H9 (cell line): ENCODE data around the gene ZNF280D. TPM values are rescaled to one million over a fixed set of nuclear protein-coding genes. Genes with fewer than 3 reads are reported as not detected.

Source experiments
- DNase-seq: peaks from one replicate; pipeline ENCODE4 v3.0.0-alpha.2; 2017
- H2AFZ ChIP-seq: one replicate; pipeline ENCODE4 v1.6.1; 2013; ENCODE audit warnings: mild to moderate bottlenecking, low read length, control low read depth, moderate library complexity
- H2AK5ac ChIP-seq: 2 replicates; pipeline ENCODE4 v1.6.1; 2013; ENCODE audit warnings: low read length, control low read depth, mixed read lengths; ENCODE audit not compliant: insufficient read length
- H2BK120ac ChIP-seq: one replicate; pipeline ENCODE4 v1.6.1; 2013; ENCODE audit warnings: low read depth, mild to moderate bottlenecking, low read length, control low read depth, inconsistent platforms; ENCODE audit not compliant: poor library complexity, severe bottlenecking
- H2BK12ac ChIP-seq: 2 replicates; pipeline ENCODE4 v1.6.1; 2013; ENCODE audit warnings: low read length, control low read depth, mixed read lengths, low read depth; ENCODE audit not compliant: insufficient read length
- H2BK15ac ChIP-seq: 2 replicates; pipeline ENCODE4 v1.6.1; 2013; ENCODE audit warnings: low read depth, low read length, control low read depth
- H2BK20ac ChIP-seq: one replicate; pipeline ENCODE4 v1.6.1; 2013; ENCODE audit warnings: low read depth, mild to moderate bottlenecking, low read length, control low read depth, inconsistent platforms; ENCODE audit not compliant: poor library complexity, severe bottlenecking
- H2BK5ac ChIP-seq: 2 replicates; pipeline ENCODE4 v1.6.1; 2013; ENCODE audit warnings: low read length, control low read depth, mixed read lengths; ENCODE audit not compliant: insufficient read length
- H3K14ac ChIP-seq: 2 replicates; pipeline ENCODE4 v1.6.1; 2013; ENCODE audit warnings: low read length, control low read depth; ENCODE audit not compliant: insufficient read depth
- H3K18ac ChIP-seq: 2 replicates; pipeline ENCODE4 v1.6.1; 2013; ENCODE audit warnings: low read depth, mild to moderate bottlenecking, mixed read lengths, low read length, control low read depth; ENCODE audit not compliant: insufficient read length
- H3K23ac ChIP-seq: 2 replicates; pipeline ENCODE4 v1.6.1; 2013; ENCODE audit warnings: low read length, control low read depth, mixed read lengths, low read depth; ENCODE audit not compliant: insufficient read length
- H3K23me2 ChIP-seq: 2 replicates; pipeline ENCODE4 v1.6.1; 2013; ENCODE audit warnings: low read depth, mild to moderate bottlenecking, mixed read lengths, low read length, control low read depth; ENCODE audit not compliant: insufficient read length, poor library complexity, severe bottlenecking
- H3K27ac ChIP-seq: 2 replicates; pipeline ENCODE4 v1.5.1; 2013; ENCODE audit warnings: low read length, control low read depth, mixed read lengths, low read depth; ENCODE audit not compliant: insufficient read length
- H3K27me3 ChIP-seq: 2 replicates; pipeline ENCODE4 v1.6.1; 2013; ENCODE audit warnings: low read length, control low read depth, inconsistent platforms; ENCODE audit not compliant: insufficient read depth
- H3K4ac ChIP-seq: 2 replicates; pipeline ENCODE4 v1.6.1; 2013; ENCODE audit warnings: low read depth, mild to moderate bottlenecking, control low read depth, inconsistent platforms, low read length, moderate library complexity
- H3K4me1 ChIP-seq: 2 replicates; pipeline ENCODE4 v1.6.1; 2013; ENCODE audit warnings: low read length, control low read depth, inconsistent platforms; ENCODE audit not compliant: insufficient read depth
- H3K4me2 ChIP-seq: 2 replicates; pipeline ENCODE4 v1.6.1; 2013; ENCODE audit warnings: low read length, control low read depth, mixed read lengths; ENCODE audit not compliant: insufficient read length, insufficient read depth
- H3K56ac ChIP-seq: 2 replicates; pipeline ENCODE4 v1.6.1; 2013; ENCODE audit warnings: low read depth, mild to moderate bottlenecking, mixed read lengths, low read length, control low read depth; ENCODE audit not compliant: insufficient read length
- H3K79me1 ChIP-seq: 2 replicates; pipeline ENCODE4 v1.6.1; 2013; ENCODE audit warnings: low read depth, mild to moderate bottlenecking, moderate library complexity, low read length, control low read depth, inconsistent platforms; ENCODE audit not compliant: insufficient read depth, poor library complexity, severe bottlenecking
- H3K79me2 ChIP-seq: 2 replicates; pipeline ENCODE4 v1.6.1; 2013; ENCODE audit warnings: low read length, control low read depth, inconsistent platforms; ENCODE audit not compliant: insufficient read depth
- H3K9ac ChIP-seq: 2 replicates; pipeline ENCODE4 v1.6.1; 2013; ENCODE audit warnings: low read length, control low read depth, mixed read lengths; ENCODE audit not compliant: insufficient read length; ENCODE audit errors: extremely low read depth
- H3K9me3 ChIP-seq: one replicate; pipeline ENCODE4 v1.6.1; 2013; ENCODE audit warnings: low read depth, low read length, inconsistent platforms; ENCODE audit not compliant: control insufficient read depth
- H3T11ph ChIP-seq: one replicate; pipeline ENCODE4 v1.6.1; 2013; ENCODE audit warnings: mild to moderate bottlenecking, low read length, control low read depth, inconsistent platforms
- H4K20me1 ChIP-seq: one replicate; pipeline ENCODE4 v1.6.1; 2013; ENCODE audit not compliant: control insufficient read depth, insufficient read length, insufficient read depth
- H4K5ac ChIP-seq: 2 replicates; pipeline ENCODE4 v1.6.1; 2013; ENCODE audit warnings: low read depth, mild to moderate bottlenecking, mixed read lengths, low read length, control low read depth; ENCODE audit not compliant: insufficient read length
- H4K8ac ChIP-seq: replicated peaks from 2 replicates; pipeline ENCODE4 v1.6.1; 2013; ENCODE audit warnings: low read length, control low read depth, mixed read lengths, low read depth; ENCODE audit not compliant: insufficient read length
- H4K91ac ChIP-seq: 2 replicates; pipeline ENCODE4 v1.6.1; 2013; ENCODE audit warnings: low read depth, mild to moderate bottlenecking, moderate library complexity, mixed read lengths, low read length, control low read depth; ENCODE audit not compliant: insufficient read length
- H3K27ac Mint-ChIP-seq, 3 experiments: 2 replicates in 2 of 3; 3 replicates in 1 of 3; pipeline ENCODE4 v1.8.0; 2020 to 2021; ENCODE audit warnings: mixed read lengths in 3 of 3, mild to moderate bottlenecking in 1 of 3, moderate library complexity in 1 of 3
- H3K27me3 Mint-ChIP-seq: 2 replicates; pipeline ENCODE4 v1.8.0; 2021; ENCODE audit warnings: low read depth, mild to moderate bottlenecking, moderate library complexity, mixed read lengths
- H3K36me3 Mint-ChIP-seq, 3 experiments: 2 replicates in 2 of 3; 3 replicates in 1 of 3; pipeline ENCODE4 v1.8.0; 2020 to 2021; ENCODE audit warnings: low read depth in 3 of 3, mixed read lengths in 3 of 3; ENCODE audit not compliant: insufficient read depth in 1 of 3
- H3K4me1 Mint-ChIP-seq, 2 experiments: 2 replicates each; pipeline ENCODE4 v1.8.0; 2020; ENCODE audit warnings: mixed read lengths in 2 of 2
- H3K4me3 Mint-ChIP-seq, 2 experiments: 2 replicates in 1 of 2; 3 replicates in 1 of 2; pipeline ENCODE4 v1.8.0; 2020 to 2021; ENCODE audit warnings: mild to moderate bottlenecking in 2 of 2, mixed read lengths in 2 of 2, moderate library complexity in 1 of 2
- H3K9me3 Mint-ChIP-seq, 2 experiments: 2 replicates in 1 of 2; 3 replicates in 1 of 2; pipeline ENCODE4 v1.8.0; 2020; ENCODE audit warnings: mild to moderate bottlenecking in 2 of 2, mixed read lengths in 2 of 2, moderate library complexity in 1 of 2
- WGBS: extraction: QIAGEN DNeasy Blood & Tissue Kit; methylation state at CpG from one replicate; pipeline ENCODE4 v1.1.7; 2013; ENCODE audit warnings: missing lambda C conversion rate, low lambda C conversion rate, mixed read lengths; ENCODE audit not compliant: insufficient read length; ENCODE audit errors: extremely low coverage; 5-methylcytosine and 5-hydroxymethylcytosine counted together
- total RNA-seq: library from RNA; stranded (reverse); gene quantifications from 2 replicates; pipeline ENCODE4 v1.2.1, GENCODE V29; 2021
- TF ChIP-seq, protein P1 (sequence below): fragments of 200-600 bp; sonication (generic); conservative IDR thresholded peaks from 3 replicates; pipeline ENCODE4 v1.8.0; 2021; ENCODE audit warnings: antibody characterized with exemption, mild to moderate bottlenecking

The ZNF280D gene
- total RNA-seq, 1 experiment from 2014 or later = 5.7 TPM

DNA sequence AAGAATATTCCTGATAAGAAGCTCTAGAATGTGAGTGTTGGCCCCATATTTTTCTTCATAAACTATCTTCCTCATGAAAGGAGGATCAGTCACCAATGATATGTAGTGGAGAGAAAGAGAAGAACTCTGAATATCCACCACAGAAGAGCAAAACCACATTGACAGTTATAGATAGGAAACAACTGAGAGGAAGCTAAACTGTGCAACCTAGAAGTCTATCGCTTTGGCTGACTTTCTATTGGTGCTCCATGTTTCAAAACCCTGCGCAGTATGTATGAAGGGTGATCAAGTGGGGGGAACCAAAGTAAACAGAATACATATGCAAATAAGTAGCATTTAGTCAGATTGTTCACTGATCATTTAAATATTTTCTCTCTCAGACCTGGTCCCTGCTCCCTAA is 41.0 kb upstream of the ZNF280D start:
- no peak overlapping the region for H3K4me2 ChIP-seq
- no peak overlapping the region for H2BK20ac ChIP-seq
- no peaks in the 10 kb centered on the region for H3K27me3 ChIP-seq
- H3K79me2 ChIP-seq = no peaks in the 10 kb centered on the region
- Mint-ChIP-seq H3K4me1 (peaks cover 12 to 17% of the 10 kb centered on the region in 2 experiments), H3K4me3 (no peak overlapping the region), H3K36me3 (peaks cover 0 to 10% (median 0%) of the 10 kb centered on the region in 3 experiments; a peak in 4 of 7 replicates), H3K27me3 (no peaks in the 10 kb centered on the region; the same call in 1 of the 2 replicates), H3K27ac (no peak overlapping the region), H3K9me3 (peaks cover 2 to 3% of the 10 kb centered on the region in 2 experiments; a peak in 3 of 5 replicates)
- no peaks in the 10 kb centered on the region for H3K79me1 ChIP-seq
- no CpG with 5 or more reads among the region's 2 CpGs for WGBS
- H3K4me1 ChIP-seq = no peaks in the 10 kb centered on the region; the same call in 1 of the 2 replicates
- H2BK15ac ChIP-seq = no peak overlapping the region
- H3T11ph ChIP-seq = no peak overlapping the region
- no peak overlapping the region for H3K18ac ChIP-seq
- H4K91ac ChIP-seq = no peak overlapping the region
- no peak overlapping the region for H3K9ac ChIP-seq
- H3K9me3 ChIP-seq = no peaks in the 10 kb centered on the region
- TF ChIP-seq, protein P1, sequence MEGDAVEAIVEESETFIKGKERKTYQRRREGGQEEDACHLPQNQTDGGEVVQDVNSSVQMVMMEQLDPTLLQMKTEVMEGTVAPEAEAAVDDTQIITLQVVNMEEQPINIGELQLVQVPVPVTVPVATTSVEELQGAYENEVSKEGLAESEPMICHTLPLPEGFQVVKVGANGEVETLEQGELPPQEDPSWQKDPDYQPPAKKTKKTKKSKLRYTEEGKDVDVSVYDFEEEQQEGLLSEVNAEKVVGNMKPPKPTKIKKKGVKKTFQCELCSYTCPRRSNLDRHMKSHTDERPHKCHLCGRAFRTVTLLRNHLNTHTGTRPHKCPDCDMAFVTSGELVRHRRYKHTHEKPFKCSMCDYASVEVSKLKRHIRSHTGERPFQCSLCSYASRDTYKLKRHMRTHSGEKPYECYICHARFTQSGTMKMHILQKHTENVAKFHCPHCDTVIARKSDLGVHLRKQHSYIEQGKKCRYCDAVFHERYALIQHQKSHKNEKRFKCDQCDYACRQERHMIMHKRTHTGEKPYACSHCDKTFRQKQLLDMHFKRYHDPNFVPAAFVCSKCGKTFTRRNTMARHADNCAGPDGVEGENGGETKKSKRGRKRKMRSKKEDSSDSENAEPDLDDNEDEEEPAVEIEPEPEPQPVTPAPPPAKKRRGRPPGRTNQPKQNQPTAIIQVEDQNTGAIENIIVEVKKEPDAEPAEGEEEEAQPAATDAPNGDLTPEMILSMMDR = no peak
- no peak overlapping the region for H2BK5ac ChIP-seq
- no peak overlapping the region for H3K27ac ChIP-seq
- no peak overlapping the region for H2AK5ac ChIP-seq
- no peak overlapping the region for H4K8ac ChIP-seq
- no peak overlapping the region for H3K56ac ChIP-seq
- DNase-seq = no peak
- no peak overlapping the region for H2BK12ac ChIP-seq
- H2AFZ ChIP-seq = no peak overlapping the region
- H4K5ac ChIP-seq = no peak overlapping the region
- no peak overlapping the region for H3K14ac ChIP-seq
- no peak overlapping the region for H2BK120ac ChIP-seq
- no peaks in the 10 kb centered on the region for H4K20me1 ChIP-seq
- no peak overlapping the region for H3K4ac ChIP-seq
- H3K23me2 ChIP-seq = no peaks in the 10 kb centered on the region
- no peak overlapping the region for H3K23ac ChIP-seq
